Naive B cell (primary cell): ENCODE data around the gene SMCO3. TPM values are rescaled to one million over a fixed set of nuclear protein-coding genes. Genes with fewer than 3 reads are reported as not detected.

Experiments used
- ATAC-seq, 2 donors: fragments of 150-1000 bp; cut with Tn5 transposase; 2 replicates each; pipeline ENCODE4 v1.10.0; 2021; ENCODE audit warnings: low read depth in 2 of 2, mild to moderate bottlenecking in 2 of 2, moderate library complexity in 2 of 2
- DNase-seq: peaks from one replicate; pipeline ENCODE4 v3.0.0; 2022
- H3K27ac Mint-ChIP-seq, 6 donors: one replicate each; pipeline ENCODE4 v1.8.0; 2020 to 2022; ENCODE audit warnings: mild to moderate bottlenecking in 6 of 6, mixed read lengths in 6 of 6, moderate library complexity in 5 of 6, inconsistent platforms in 2 of 6
- H3K27me3 Mint-ChIP-seq, 3 donors: one replicate each; pipeline ENCODE4 v1.8.0; 2021 to 2022; ENCODE audit warnings: mixed read lengths in 3 of 3, mild to moderate bottlenecking in 1 of 3
- H3K36me3 Mint-ChIP-seq, 2 donors: one replicate each; pipeline ENCODE4 v1.8.0; 2020 to 2022; ENCODE audit warnings: mixed read lengths in 2 of 2, inconsistent platforms in 1 of 2, mild to moderate bottlenecking in 1 of 2
- H3K4me1 Mint-ChIP-seq, 3 donors: one replicate each; pipeline ENCODE4 v1.8.0; 2020 to 2022; ENCODE audit warnings: mixed read lengths in 3 of 3, inconsistent platforms in 1 of 3, mild to moderate bottlenecking in 1 of 3, moderate library complexity in 1 of 3
- H3K4me3 Mint-ChIP-seq, 8 donors: one replicate each; pipeline ENCODE4 v1.8.0; 2020 to 2022; ENCODE audit warnings: mild to moderate bottlenecking in 8 of 8, mixed read lengths in 8 of 8, moderate library complexity in 8 of 8, inconsistent platforms in 2 of 8
- H3K9me3 Mint-ChIP-seq, 7 donors: one replicate each; pipeline ENCODE4 v1.8.0; 2020 to 2022; ENCODE audit warnings: mixed read lengths in 7 of 7, mild to moderate bottlenecking in 5 of 7, inconsistent platforms in 2 of 7, moderate library complexity in 1 of 7
- polyA plus RNA-seq, 6 donors: library from polyadenylated mRNA; unstranded; fragments of 300-500 nt; fragmentation: Illumina TruSeq; gene quantifications; one replicate each; pipeline ENCODE4 v1.2.3, GENCODE V29; 2021; ENCODE audit warnings: low read depth in 6 of 6

Gene SMCO3
- polyA plus RNA-seq, 6 donors from 2014 or later, result 0.23 to 0.65 (median 0.35) TPM; not detected in 3

DNA sequence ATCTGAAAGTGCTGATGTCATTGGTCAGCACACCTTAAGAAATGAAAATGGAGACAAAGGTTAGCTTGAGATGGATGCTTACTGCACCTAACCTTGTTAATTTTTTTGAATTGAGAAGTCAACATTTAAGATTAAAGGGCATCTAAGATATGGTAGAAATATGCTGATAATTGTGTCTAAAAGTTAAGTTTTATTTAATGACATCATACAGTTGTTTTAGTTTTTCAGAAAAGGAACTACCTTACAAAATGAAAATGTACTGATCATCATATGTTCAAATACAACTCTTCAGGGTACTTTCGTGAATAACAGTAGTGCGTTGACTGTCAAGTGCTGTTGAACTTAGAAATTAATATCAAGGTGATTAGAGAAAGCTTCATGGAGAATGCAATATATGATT is 2.5 kb downstream of the SMCO3 start:
- DNase-seq, result no peak
- Mint-ChIP-seq H3K9me3 (no peaks in the 10 kb centered on the region), H3K4me1 (peaks cover 4 to 14% (median 8%) of the 10 kb centered on the region in 3 donors), H3K36me3 (no peaks in the 10 kb centered on the region), H3K27me3 (no peaks in the 10 kb centered on the region), H3K4me3 (peak overlapping the region in 3 of 8 donors; percentile 21 to 80 (median 41)), H3K27ac (peak overlapping the region in 4 of 6 donors; percentile 47 to 76 (median 51))
- ATAC-seq, result no peak

DNA sequence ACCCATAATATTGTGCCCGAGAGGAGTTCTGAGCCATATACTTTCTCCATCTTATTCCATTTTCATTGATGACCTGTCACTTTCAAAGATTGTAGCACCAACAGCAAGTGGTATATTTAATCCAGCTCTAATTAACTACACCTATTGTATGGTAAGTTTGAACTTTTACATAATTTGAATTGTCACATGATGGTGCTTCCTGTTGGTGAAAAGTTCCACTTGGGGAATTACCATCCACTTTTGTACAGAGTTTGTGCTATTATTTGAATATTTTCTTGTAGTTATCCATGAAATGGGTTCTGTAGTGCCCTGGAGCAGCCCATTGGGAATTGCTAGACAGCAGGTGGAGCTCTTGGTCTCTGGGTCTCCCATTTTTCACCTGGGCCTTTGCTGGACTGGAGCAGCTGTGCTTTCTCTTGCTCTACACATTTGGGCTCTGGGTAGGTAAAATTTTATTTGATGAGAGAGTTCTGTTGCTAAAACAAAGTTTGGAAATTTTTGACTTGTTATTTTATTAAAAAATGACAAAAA is 3.0 kb downstream of the SMCO3 start:
- Mint-ChIP-seq H3K27ac (peak overlapping the region in 5 of 6 donors; percentile 47 to 76 (median 51)), H3K27me3 (no peaks in the 10 kb centered on the region), H3K36me3 (no peaks in the 10 kb centered on the region), H3K9me3 (no peaks in the 10 kb centered on the region), H3K4me3 (peak overlapping the region in 6 of 8 donors; percentile 21 to 80 (median 48)), H3K4me1 (peaks cover 4 to 14% (median 8%) of the 10 kb centered on the region in 3 donors)
- ATAC-seq, result peak; percentile 77 to 79
- no peak for DNase-seq

DNA sequence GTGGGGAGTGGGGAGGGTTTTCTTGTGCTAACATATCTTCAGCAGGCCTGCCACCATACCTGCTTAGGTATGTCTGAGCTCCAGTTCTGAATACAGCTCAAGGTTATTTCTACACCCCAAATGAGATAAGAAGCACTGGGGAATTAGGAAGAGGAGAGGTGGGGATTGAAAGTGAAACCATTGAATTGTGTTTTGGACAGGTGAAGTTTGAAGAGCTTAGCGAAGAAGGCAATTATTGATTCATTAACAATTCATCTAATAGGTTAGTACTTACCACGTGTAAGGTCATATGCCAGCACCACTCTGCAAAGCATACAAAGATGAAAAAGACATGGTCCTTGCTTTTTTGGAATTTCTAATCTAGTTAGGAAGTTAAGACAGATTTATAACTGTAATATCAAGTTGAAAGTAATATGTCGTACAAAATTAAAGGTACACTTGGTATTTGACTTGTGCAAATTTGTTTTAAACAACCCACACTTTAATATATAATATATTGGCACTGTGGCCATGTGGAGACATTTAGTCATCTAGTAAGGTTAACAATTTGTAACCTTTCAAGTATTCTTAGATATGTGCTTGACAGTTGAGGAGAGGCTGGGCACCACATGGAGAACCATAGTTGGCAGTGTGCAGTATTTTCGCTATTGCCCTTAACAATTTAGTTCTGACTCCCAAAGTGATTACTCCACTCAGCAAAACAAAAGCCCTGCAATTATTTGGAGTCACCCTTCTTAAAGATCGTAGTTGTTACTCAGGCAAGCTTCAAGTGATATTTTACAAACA is 3.6 kb downstream of the SMCO3 start:
- Mint-ChIP-seq H3K4me3 (peak overlapping the region in 2 of 8 donors; percentile 34 to 55), H3K27me3 (no peaks in the 10 kb centered on the region), H3K4me1 (peaks cover 4 to 14% (median 8%) of the 10 kb centered on the region in 3 donors), H3K9me3 (no peaks in the 10 kb centered on the region), H3K36me3 (no peaks in the 10 kb centered on the region), H3K27ac (peak overlapping the region in 3 of 6 donors; percentile 17 to 80 (median 61))
- no peak for ATAC-seq
- no peak for DNase-seq

DNA sequence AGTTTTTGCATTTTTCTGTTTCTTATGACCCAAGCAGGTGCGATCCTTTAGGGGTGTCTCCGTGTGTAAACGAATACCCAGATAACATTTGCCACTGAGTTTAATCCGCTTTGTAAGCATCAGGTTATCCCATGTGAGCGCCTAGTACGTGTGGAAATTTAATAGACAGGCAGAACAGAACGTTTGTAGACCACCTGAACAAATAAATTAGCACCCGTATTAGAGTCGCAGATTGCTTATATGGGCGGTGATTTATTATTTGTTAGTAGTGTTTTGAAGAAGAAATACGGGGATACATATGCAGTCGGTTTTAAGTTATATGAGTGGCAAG is 10.2 kb downstream of the SMCO3 start:
- Mint-ChIP-seq H3K9me3 (no peaks in the 10 kb centered on the region), H3K4me1 (peaks cover 0 to 16% (median 7%) of the 10 kb centered on the region in 3 donors), H3K27me3 (no peaks in the 10 kb centered on the region), H3K4me3 (no peak overlapping the region), H3K27ac (no peak overlapping the region), H3K36me3 (peaks cover 12% of the 10 kb centered on the region in 2 donors)
- no peak for DNase-seq
- ATAC-seq, result peak in 1 of 2 donors; percentile 0

DNA sequence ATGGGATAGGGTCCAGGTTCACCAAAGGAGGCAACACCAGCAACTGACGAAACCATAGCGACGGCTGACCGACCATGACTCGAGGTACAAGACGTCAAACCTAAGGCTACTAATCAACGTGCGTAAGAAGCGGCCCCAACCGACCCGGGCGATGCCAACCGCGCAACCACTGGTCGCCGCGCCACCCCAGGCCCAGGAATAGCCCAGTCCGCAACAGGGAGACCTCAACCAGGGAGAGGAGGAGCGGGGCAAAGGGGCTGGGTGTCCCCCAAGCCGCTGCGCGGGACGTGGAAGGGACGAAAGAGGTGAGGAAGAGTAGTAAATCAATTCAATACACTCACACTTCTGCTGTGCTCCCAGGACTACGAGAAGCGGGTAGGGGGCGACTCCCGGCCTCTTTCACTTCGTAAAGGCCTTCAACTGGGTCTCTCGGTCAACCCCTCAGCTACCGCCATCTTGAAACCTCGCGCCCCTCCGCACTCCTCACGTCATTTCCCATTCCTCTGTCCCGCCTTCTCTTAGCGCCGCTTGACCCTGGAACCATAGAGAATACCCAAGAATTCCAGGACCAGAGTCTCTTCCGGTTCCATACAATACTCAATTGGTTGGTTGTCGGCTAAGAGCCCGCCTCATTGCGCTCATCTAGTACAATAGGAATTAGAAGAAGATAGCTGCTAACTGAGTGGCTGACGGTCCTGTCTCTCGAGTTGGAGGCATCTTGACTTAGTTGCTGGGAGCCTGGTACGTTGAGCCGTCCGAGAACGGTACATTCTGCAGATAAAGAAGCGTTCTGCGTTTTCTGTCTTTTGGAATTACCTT is 10.8 kb downstream of the SMCO3 start, which contains the start of the genes C12orf60 and WBP11:
Gene C12orf60, plus strand, starts transcription at position 660 of the 819 bp plus-strand sequence. CDS start 19,266 bp downstream, outside the sequence.
Gene WBP11, minus strand, starts transcription at position 468 of the 819 bp plus-strand sequence. CDS start 2,095 bp downstream, outside the sequence.
- Mint-ChIP-seq H3K27ac (no peak within 1 kb of the TSS), H3K9me3 (no peaks in the 10 kb centered on the region)
- ATAC-seq, result peak; percentile 81

DNA sequence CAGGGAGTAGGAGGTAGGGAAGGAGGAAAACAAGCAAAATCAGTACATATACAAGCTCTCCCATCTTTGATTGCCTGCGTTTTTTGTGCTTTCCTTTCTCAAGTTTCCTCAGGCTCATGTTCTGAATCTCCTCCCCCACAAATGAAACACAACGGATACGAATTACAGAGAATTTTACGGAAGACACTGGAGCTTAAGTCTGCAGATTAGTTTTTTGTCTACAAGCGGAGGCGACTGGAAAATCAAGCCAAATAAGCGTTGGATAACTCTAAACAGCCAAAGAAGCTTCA is 11.3 kb downstream of the SMCO3 start:
- Mint-ChIP-seq H3K27me3 (no peaks in the 10 kb centered on the region), H3K27ac (no peak overlapping the region), H3K36me3 (peaks cover 18 to 19% of the 10 kb centered on the region in 2 donors), H3K9me3 (no peaks in the 10 kb centered on the region), H3K4me1 (peaks cover 0 to 16% (median 7%) of the 10 kb centered on the region in 3 donors), H3K4me3 (no peak overlapping the region)
- ATAC-seq, result no peak
- no peak for DNase-seq

More for the DNA sequence above, 10.8 kb downstream of the SMCO3 start, which contains the start of the genes C12orf60 and WBP11:
- peak; percentile 91 for DNase-seq
- peaks cover 13 to 14% of the 10 kb centered on the region in 2 donors for H3K36me3 Mint-ChIP-seq
- H3K4me1 Mint-ChIP-seq, result peaks cover 0 to 16% (median 7%) of the 10 kb centered on the region in 3 donors
- H3K27me3 Mint-ChIP-seq, result no peaks in the 10 kb centered on the region
- no peak within 1 kb of the TSS for H3K4me3 Mint-ChIP-seq

DNA sequence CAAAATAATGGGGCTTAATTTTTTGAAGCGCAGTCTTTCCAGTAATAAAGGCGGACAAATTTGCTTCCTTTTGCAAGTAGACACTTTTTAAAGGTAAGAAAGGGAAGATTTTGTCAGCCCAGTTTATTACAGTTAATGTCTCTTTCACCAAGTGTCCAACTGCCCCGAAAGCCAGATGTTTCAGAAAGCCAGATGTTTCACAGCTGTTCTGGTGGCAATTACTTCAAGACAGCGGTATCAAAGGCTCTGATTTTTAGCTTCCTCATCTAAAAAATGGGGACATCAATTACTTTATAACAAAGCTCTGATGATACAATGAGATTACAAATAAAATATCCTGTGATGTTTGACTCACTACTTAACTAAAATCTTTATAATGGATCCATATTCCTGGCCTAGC is 11.7 kb downstream of the SMCO3 start:
- Mint-ChIP-seq H3K27ac (no peak overlapping the region), H3K27me3 (no peaks in the 10 kb centered on the region), H3K9me3 (no peaks in the 10 kb centered on the region), H3K36me3 (peaks cover 23% of the 10 kb centered on the region in 2 donors), H3K4me1 (peaks cover 0 to 16% (median 7%) of the 10 kb centered on the region in 3 donors), H3K4me3 (peak overlapping the region in 1 of 8 donors; percentile 7)
- ATAC-seq (no peak), DNase-seq (no peak)

DNA sequence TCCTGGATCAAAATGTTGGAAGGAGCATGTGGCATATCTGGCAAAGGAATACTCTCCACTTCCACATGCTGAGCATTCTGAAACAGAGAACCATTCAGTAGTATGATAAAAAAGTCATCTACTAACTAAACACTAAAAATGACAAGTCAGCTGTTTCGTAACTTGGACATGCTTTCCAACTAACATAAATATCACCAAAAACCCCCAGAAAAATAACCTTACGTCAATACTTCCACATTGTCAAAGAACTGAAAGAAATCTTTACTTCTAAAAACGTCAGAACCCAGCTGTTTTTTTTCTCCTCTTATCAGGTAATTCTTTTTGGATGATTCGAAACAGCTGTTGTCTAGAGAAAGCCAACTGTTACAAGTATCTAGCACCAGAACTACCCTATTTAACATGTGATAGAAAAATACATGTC is 18.9 kb downstream of the SMCO3 start:
- no peak overlapping the region for H3K4me3 Mint-ChIP-seq
- H3K36me3 Mint-ChIP-seq, result peaks cover 47 to 53% of the 10 kb centered on the region in 2 donors
- H3K27me3 Mint-ChIP-seq, result no peaks in the 10 kb centered on the region
- peak overlapping the region in 4 of 6 donors; percentile 5 to 75 (median 43) for H3K27ac Mint-ChIP-seq
- DNase-seq (no peak), ATAC-seq (no peak)
- no peaks in the 10 kb centered on the region for H3K9me3 Mint-ChIP-seq
- H3K4me1 Mint-ChIP-seq, result peaks cover 0 to 4% (median 0%) of the 10 kb centered on the region in 3 donors

DNA sequence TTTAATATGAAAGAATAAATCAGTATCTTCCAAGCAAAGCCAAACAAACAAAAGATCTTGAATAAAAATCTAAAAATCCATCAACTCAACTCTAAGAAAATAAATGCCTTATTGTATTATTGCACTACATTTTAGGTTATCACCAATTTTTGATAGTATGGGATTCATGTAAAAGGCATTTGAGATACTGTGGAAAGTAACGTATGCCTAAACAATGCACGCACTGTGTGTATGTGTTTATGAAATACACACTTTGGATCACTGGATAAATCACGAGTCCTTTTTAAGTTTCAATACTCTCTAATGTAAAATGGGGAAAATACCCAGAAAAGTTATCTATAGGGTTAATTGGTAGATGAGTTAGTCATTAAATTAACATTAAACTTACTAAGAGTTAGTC is 28.4 kb downstream of the SMCO3 start:
- H3K4me1 Mint-ChIP-seq, result peaks cover 0 to 6% (median 0%) of the 10 kb centered on the region in 3 donors
- no peaks in the 10 kb centered on the region for H3K27me3 Mint-ChIP-seq
- H3K9me3 Mint-ChIP-seq, result no peaks in the 10 kb centered on the region
- peaks cover 9 to 30% of the 10 kb centered on the region in 2 donors for H3K36me3 Mint-ChIP-seq
- no peak overlapping the region for H3K4me3 Mint-ChIP-seq
- DNase-seq, result no peak
- peak overlapping the region in 1 of 6 donors; percentile 41 for H3K27ac Mint-ChIP-seq
- no peak for ATAC-seq

DNA sequence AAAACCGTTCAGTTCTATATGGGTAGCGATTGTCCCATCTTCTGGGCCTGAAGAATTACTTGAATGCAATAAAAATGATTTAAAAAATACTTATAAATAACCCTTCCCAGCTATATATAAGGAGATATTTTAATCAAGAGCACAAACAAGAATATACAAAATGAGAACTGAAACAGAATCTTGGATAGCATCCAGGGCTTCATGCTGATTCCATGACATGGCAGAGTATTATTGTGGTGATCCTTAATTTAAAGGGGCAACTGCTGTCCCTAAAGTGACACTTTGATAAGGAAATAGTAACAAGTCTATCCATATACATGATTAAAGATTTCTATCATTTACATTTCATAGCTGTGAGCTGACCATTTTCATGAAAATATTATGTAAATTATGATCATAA is 29.5 kb downstream of the SMCO3 start:
- no peaks in the 10 kb centered on the region for H3K27me3 Mint-ChIP-seq
- peaks cover 9 to 20% of the 10 kb centered on the region in 2 donors for H3K36me3 Mint-ChIP-seq
- H3K4me3 Mint-ChIP-seq, result no peak overlapping the region
- H3K27ac Mint-ChIP-seq, result peak overlapping the region in 2 of 6 donors; percentile 9 to 15
- H3K9me3 Mint-ChIP-seq, result no peaks in the 10 kb centered on the region
- ATAC-seq (no peak), DNase-seq (no peak)
- peaks cover 0 to 6% (median 0%) of the 10 kb centered on the region in 3 donors for H3K4me1 Mint-ChIP-seq

DNA sequence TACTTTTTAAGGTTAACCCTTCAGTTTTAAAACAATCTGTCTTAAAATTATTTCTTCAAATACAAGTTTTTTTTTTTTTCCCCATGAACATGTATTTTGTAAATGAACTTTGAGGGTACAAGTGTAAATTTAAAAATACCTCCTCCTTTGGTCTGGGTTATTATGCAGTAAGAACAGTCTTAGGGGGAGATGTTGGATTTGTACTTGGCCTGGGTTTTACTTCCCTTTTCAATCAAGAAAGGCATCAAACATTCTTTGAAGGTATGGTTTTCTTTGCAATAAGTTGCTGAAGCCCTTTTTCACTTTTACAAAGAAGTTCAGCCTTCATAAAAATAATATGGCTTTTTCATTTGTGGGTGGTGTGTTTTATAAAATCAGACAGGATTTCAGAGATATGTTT is 31.2 kb downstream of the SMCO3 start:
- no peak overlapping the region for H3K27ac Mint-ChIP-seq
- H3K9me3 Mint-ChIP-seq, result no peaks in the 10 kb centered on the region
- H3K4me3 Mint-ChIP-seq, result no peak overlapping the region
- no peak for ATAC-seq
- no peak for DNase-seq
- no peaks in the 10 kb centered on the region for H3K27me3 Mint-ChIP-seq
- peaks cover 0 to 6% (median 0%) of the 10 kb centered on the region in 3 donors for H3K4me1 Mint-ChIP-seq
- peaks cover 0 to 11% of the 10 kb centered on the region in 2 donors for H3K36me3 Mint-ChIP-seq

DNA sequence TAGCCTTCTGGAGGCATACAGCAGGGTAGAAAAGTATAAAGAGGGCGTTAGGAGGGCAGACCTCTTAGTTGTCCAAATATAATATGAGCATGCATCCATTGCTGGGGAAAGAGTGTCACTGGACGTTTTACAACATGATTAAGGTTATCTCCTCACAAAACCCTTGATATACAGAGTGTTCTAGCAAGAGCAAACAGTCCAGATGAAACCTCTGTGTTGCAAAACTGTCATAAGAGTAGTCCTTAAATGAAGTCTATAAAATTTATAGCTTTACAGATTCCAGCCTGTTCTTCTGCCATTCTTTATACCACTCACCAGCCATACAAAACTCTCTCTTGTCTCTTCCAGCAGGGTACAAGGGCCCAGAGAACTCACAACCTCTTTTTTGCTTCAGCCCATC is 32.4 kb downstream of the SMCO3 start:
- no peak overlapping the region for H3K4me3 Mint-ChIP-seq
- no peak for DNase-seq
- H3K36me3 Mint-ChIP-seq, result peaks cover 0 to 2% of the 10 kb centered on the region in 2 donors
- ATAC-seq, result no peak
- H3K9me3 Mint-ChIP-seq, result no peaks in the 10 kb centered on the region
- H3K4me1 Mint-ChIP-seq, result peaks cover 0 to 6% (median 0%) of the 10 kb centered on the region in 3 donors
- H3K27me3 Mint-ChIP-seq, result no peaks in the 10 kb centered on the region
- H3K27ac Mint-ChIP-seq, result peak overlapping the region in 1 of 6 donors; percentile 12

DNA sequence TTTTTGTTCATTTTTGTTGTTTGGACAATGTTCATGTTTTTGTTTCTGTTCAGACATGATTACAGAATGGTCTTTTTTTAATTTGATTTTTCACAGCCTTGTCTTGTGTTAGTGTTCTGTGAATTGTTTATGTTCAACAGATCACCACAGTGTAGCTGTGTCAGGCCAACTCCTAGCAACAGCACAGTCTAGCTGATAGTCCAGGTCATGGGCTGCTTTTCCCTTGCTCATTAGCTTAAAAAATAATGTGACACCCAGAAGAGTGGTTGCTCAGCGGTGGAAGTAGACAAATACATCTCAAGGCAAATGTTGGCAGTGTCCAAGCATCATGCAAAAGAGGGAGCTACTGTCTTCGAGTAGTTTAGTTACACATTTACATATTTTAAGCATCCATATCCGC is 33.1 kb downstream of the SMCO3 start:
- H3K9me3 Mint-ChIP-seq, result no peaks in the 10 kb centered on the region
- ATAC-seq, result no peak
- H3K27ac Mint-ChIP-seq, result no peak overlapping the region
- no peaks in the 10 kb centered on the region for H3K27me3 Mint-ChIP-seq
- no peak for DNase-seq
- no peak overlapping the region for H3K4me3 Mint-ChIP-seq
- H3K36me3 Mint-ChIP-seq, result no peaks in the 10 kb centered on the region
- H3K4me1 Mint-ChIP-seq, result peaks cover 0 to 6% (median 0%) of the 10 kb centered on the region in 3 donors
